ENCODE results near the gene SMARCD3. TPM values are rescaled to one million over a fixed set of nuclear protein-coding genes. Genes with fewer than 3 reads are reported as not detected.

Gene SMARCD3
- total RNA-seq, 1 donor from 2014 or later: 5.6 TPM

DNA sequence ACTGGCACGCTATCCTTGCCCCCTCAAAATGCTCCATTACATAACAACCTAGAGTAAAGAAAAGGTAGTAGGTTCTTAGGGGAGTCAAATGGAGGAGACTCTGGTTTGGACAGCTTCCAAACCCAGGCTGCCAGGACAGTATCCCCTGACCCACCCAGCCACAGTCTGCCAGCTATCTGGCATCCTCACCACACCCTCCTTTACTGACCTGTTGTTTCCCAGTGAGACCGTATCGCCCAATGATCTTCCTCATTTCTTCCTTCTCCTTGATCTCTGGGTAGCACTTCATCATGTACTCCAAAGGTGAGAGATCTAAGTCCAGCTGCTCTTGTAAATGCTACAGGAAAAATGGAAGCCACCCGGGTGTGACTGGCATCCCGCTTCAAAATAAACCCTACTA, 33.1 kb downstream of the SMARCD3 start:
- DNase-seq (ENCODE audit: extremely low read depth, low read depth, low spot score): no peak

DNA sequence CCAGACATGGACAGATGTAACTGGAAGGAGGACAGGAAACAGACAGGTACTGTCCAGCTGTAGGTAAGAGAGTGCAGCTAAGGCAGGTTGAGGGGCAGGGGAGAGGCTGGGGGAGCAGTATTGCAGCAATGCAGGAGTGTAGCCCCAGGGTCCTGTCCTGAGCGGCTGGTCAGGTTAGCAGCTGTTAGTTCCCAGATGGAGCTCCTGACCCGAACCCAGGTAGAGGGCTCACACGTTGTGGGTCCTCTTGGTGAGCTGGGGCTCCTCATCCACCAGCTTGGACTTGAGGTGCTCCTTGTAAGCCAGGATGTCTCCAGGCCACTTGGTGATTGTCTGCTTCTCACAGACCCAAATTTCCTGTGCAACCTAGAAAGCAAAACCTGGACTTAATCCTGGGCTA, 34.7 kb downstream of the SMARCD3 start:
- DNase-seq (ENCODE audit: extremely low read depth, low read depth, low spot score): no peak

DNA sequence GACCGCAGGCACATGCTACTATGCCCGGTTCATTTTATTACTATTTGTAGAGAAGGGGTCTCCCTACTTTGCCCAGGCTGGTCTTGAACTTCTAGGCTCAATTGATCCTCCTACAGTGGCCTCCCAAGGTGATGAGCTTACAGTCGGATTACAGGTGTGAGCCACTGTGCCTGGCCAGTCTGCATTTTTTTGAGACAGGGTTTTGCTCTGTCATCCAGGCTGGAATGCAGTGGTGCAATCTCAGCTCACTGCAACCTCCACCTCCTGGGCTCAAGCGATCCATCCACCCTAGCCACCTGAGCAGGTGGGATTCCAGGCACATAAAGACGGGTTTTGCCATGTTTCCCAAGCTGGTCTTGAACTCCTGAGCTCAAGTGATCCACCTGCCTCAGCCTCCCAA, 35.9 kb downstream of the SMARCD3 start:
- DNase-seq (ENCODE audit: extremely low read depth, low read depth, low spot score): no peak

DNA sequence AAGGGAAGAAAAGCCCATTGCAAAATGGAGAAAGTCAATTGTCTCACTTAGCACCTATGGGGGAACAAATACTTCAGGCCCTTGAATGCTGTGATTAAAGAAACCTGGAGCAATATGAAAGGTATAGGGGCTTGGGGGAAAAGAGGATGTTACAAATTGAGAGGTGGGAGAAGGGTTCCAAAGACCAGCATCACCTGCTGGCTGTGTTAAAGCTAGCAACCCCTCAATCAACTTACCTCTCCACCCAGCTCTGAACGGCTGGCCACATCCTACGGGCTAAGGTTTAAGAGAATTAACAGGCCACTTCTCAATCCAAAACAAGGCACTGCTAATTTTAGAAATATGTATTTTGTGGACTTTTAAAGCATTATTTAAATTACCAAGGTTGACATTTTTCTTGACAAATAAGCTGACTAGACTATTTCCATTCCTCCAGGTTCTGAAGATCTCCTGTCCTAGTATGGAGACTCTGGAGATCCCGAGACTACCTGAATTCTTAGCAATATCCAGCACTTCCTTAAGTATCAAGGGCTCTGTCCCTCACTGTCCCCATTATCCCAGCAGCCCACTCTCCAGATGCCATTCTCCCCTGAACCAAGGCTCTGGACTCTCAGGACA, 37.2 kb downstream of the SMARCD3 start:
- no peak for DNase-seq (ENCODE audit: extremely low read depth, low read depth, low spot score)

DNA sequence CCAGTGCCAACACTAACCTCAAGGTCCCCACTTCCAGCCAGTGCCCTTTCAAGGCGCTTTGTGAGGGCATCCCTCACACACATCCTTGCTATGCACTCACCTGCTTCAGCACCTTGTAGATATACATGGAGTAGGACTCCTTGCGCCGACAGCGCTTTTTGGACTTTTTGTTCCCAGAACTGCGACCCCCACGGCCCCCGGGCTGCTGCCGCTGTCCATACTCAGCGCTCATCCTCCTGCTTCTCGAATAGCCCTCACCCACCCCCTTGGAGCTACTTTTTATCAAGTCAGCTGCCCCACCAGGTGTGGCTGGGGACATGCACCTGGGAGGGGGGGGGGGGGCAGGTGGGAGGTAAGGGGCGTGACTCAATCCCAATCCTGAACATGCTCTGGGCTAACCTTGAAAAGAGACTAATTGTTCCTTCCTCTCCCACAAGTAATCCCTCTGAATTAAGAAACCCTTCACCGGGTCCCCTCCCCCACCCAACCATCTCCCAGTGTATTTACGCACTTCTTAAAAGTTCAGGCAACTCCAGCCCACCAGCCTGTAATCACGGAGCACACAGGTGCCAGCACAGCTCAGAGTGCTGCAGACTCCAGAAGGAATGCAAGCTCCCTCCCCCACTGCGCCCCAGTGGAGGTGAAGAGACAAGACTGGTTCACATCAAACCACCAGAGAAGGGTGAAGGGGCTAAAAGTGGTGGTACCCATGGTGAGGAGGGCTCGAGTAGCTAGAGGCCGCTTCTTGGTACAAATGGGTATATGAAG, 38.2 kb downstream of the SMARCD3 start, which contains the start of gene H2BK1:
Gene H2BK1 (minus strand): TSS at position 402 of the 768 bp plus-strand sequence. CDS start 170 bp downstream, at position 232.
- DNase-seq (ENCODE audit: extremely low read depth, low read depth, low spot score): no peak

DNA sequence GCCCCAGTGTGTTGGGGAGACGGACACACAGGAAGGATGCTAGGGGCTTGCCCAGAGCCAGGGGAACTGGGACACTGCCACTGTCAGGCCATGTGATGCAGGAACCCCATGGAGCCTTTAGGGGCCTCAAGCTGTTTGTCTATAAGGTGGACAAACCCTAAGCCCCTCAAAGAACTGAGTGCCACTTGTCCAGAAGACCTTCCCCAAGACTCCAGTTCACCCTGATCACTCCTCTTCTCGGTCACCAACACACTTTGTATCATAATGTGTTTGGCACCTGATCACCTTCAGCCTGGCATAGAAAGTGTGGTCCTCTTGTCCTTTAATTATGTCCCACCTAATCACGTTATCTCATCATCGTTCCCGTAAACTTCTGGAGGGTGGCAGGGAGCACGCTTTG, 38.9 kb downstream of the SMARCD3 start:
- no peak for DNase-seq (ENCODE audit: extremely low read depth, low read depth, low spot score)

DNA sequence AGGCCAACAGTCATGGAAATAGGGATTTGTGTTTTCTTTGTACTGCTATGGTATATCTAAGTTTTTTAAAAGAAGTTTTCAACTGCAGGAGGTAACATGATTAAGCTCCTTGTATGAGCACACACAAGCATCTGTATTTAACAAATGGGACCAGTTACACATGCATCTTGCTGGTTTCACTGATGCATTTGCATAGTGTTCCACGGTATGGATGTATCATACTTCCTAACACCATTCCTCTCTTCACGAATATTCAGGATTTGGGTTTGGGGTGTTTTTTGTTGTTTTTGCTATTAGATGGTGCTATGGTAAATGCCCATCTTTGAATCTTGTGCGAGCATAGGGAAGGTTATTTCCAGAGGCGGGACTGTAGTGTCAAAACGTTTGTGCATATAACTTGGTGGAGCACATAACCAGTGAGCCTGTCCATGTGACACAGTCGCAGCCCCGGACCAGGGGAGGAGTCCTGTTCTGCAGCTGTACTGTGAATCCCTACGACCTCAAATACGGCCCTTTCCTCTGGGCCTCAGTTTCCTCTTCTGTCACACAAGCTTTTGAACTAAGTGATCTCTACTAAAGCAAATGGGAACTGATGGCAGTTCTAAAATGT, 40.1 kb downstream of the SMARCD3 start:
- no peak for DNase-seq (ENCODE audit: extremely low read depth, low read depth, low spot score)

DNA sequence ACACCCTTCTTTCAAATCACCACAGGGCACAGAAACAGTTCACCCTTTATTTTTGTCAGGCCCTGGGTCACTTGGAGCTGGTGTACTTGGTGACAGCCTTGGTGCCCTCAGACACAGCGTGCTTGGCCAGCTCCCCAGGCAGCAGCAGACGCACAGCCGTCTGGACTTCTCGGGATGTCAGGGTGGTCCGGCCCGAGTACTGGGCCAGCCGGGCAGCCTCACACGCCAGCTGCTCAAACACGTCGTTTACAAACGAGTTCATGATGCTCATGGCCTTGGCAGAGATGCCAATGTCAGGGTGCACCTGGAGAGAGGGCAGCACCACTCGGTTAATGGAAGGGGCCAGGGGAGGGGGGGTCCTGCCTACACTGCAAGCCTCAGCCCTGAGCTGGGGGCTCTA, 40.7 kb downstream of the SMARCD3 start:
- DNase-seq (ENCODE audit: extremely low read depth, low read depth, low spot score): no peak

DNA sequence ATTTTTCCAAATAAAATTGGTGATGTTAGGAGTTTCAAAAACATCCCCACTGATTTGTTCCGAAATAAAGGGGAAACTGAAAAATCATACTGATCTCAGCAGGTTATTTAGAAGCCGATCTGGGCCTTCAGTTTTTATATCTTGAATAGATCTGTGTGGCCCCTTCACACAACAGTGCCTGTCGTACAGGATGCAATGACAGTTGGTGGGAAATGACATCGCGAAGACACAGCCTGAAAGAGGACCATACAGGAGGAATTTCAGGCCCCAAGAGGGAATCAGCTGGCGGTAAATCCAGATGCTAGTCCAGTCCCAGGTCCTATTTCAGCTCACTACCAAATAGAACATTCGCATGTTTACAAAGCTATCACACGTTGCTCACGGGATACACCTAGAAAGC, 41.2 kb downstream of the SMARCD3 start:
- no peak for DNase-seq (ENCODE audit: extremely low read depth, low read depth, low spot score)

DNA sequence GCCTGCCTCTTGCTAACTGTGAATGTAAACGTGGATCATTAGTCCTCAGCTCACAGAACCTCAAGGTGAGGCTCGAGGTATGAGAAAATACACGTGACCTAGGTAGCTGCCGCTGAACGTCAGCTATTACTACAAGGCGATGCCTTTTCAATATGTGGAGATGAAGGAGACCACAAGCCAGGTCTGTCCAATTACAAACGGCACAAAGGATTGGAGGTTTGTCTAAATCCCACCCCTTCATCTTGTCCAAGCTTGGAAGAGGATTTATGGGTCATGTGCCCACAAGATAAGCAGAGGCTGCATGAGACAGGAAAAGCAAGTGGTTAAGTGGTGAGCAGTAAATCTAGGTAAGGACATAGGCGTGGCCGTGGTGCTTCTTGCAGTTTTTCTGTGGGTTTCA, 41.6 kb downstream of the SMARCD3 start:
- no peak for DNase-seq (ENCODE audit: extremely low read depth, low read depth, low spot score)

DNA sequence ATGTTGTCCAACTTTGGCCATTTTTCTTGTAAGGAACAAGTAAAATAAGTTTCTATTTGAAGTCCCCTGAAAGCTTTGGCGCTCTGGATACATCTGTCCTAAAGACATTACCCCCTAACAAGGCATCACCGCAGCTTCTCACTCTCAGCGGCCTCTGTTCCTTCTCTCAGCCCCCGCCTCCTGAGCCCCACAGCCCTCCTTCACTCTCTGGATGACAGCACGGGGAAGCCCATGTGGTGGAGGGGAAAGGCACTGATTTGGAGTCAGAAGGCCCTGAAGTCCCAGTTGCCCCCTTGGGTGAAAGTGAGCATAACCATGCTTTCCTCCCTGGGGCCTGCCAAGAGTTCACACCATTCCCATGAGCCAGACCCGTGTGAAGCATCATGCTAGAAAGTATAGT, 42.8 kb downstream of the SMARCD3 start:
- no peak for DNase-seq (ENCODE audit: extremely low read depth, low read depth, low spot score)

DNA sequence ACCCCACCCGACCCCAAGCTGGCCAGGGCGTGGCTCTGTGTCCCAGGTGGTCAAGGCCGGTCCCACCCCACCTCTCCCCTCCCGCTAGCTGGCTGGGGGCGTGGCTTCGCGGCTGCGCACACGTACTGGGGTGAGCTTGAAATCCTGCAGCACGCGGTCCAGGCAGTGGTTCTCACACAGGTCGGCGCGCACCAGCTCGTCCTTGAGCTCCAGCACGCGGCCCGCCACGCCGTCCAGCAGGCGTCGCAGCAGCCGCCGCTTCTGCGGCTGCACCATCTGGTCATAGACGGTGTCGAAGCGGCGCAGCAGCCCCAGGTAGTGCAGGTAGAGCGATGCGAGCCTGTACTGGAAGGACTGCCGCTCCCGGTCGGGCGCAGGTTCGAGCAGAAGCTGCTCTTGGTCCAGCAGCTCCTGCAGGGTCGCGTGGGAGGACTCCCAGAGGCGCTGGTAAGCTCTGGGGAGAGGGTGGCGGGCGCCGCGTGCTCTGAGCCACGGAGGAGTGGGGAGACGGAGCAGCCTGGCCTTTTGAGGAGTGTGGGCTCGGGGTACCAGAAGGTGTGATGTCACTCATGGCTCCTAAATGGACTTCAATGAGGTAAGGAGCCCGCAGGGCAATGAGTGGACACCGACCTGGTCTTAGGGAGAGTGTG, 44.0 kb downstream of the SMARCD3 start:
- DNase-seq (ENCODE audit: extremely low read depth, low read depth, low spot score): no peak

DNA sequence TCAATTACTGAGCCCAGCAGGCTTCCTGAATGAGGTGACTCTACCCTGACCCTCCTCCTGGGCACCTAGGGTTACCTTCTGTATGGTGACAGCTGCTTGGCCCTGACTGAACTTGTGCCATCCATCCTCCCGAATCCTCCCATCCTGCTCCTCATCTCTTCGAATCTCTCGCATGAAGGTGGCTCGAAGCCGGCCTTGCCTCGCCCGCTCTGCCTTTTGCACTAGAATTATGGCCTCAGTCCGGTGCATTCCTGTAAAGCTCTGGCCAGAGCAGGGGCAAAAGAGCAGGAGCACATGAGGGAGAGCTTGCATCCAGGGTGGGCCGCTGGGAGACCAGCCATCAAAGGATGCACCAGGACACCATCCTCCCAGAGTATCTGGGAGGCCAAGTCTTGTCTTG, 45.7 kb downstream of the SMARCD3 start:
- DNase-seq (ENCODE audit: extremely low read depth, low read depth, low spot score): no peak

DNA sequence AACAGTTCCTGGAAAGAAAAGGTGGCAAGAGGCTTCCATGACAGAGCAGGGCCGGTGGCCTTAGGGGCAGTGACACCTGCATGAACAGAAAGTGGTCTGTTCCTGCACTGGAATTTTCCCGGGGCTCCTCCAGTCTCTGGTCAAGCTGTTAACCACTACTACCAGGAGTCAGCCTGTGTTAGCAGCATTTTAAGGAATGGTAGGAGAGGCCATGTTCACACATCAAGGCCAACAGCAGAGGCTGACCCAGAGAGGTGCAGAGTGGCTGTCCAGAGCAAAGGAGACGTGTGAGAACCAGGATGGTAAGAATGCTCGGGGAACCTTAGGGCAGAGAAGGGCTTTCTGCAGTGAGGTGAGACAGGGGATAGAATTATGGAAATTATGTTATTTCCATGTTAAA, 46.7 kb downstream of the SMARCD3 start:
- no peak for DNase-seq (ENCODE audit: extremely low read depth, low read depth, low spot score)

DNA sequence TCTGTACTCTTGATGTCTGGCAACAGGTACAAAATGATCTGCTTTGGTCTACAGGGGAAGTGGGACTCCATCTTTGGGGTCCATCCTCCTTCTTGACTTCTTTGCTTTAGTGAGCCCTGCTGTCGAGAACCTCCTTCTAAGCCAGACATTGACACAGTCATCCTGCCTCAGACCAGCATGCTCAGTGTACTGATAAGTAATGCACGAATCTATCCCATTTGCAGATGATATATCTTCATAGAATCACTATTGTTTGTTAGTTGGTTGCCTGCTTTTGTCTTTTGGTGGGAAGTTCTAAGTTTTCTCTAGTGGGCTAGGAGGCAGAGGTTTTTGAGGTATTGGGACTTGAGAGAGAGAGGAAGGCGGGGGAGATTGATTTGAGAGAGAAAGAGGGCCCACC, 47.1 kb downstream of the SMARCD3 start:
- no peak for DNase-seq (ENCODE audit: extremely low read depth, low read depth, low spot score)

DNA sequence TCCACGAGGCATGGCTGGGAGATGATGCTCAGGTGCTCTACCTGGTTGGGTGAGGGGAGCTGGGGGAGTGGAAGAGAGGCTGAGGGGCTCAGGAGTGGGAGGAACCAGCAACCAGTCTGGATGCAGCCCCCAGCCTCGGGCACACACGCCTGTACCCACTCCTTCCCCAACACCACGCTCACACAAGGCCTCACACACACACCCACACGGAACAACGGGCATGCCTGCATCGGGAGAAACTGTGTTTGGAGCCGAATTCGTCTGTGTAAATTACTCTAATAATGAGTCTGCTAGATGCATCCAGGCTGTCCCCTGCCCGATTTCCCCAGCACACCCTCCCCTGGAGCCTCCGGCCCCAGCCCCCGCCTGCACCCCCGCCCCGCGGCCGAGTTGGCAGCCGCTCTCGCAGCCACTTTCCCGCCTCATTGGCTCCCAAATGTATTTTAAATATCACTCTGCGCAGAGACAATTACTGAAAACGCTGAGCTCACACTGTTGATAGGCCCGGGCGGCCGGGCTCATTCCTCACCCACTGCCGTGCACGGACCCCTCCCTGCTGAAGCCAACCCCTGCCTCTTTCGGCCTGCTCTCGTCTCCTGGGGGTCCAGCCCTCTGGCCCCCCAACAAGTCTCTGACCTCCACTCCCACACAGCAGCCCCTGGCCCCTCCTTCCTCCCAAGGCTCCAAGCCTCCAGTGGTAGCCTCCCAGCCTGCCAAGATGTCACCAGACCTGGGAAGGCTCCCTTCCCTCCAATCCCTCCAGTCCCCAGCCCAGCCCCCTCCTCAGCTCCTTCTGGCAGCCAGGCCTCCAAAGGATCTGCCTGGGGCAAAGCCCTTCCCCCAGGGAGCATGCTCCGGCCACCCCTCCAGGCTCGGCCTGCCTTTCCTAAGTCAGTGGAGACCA, 49.3 kb downstream of the SMARCD3 start:
- no peak for DNase-seq (ENCODE audit: extremely low read depth, low read depth, low spot score)

DNA sequence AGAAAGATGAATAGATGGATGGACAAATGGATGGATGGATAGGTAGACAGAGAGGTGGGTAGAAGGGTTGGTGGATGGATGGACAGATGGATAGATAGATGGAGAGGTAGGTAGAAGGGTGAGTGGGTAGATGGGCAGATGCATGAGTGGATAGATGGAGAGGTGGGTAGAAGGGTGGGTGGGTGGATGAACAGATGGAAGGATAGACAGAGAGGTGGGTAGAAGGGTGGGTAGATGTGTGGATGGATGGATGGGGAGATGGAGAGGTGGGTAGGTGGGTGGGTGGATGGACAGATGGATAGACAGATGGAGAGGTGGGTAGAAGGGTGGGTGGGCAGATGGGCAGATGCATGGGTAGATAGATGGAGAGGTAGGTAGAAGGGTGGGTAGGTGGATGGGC, 50.6 kb downstream of the SMARCD3 start:
- no peak for DNase-seq (ENCODE audit: extremely low read depth, low read depth, low spot score)

DNA sequence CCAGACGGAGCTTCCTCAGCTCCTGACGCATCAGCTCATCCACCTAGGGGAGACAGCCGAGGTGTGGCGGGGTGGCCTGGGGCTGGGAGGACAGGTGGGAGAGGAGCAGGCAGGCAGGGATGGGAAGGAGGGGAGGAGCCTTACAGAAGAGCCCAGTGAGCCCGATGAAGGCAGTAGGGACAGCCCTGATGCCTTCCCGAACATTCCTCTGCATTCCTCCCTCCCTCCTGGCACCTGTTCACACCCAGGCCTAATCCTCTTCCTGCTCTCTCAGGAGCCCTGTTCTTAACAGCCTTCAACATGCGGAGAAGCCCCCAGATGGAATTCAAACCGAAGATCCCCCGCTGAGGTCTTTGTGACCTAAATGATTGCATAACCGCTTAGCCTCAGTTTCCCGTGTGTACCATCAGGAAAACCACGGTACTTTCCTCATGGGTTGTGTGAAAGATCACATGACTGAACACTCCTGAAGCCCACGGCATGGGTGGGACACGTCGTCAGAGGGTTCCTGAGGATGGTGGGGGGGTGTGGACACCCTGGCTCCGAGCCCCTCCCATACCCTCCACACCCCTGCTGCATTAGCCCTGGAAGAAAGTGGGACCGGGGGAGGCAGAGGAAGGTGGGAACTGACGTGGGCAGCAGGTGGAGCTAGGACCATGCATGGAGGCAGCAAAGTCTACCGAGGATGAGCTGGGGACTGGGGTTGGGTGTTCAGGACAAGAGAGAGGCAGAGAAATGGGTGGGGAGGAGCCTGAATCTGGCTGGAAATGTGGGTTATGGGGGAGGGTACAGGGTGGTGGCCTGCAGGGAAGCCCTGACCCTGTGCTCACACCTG, 52.7 kb downstream of the SMARCD3 start:
- DNase-seq (ENCODE audit: extremely low read depth, low read depth, low spot score): no peak

DNA sequence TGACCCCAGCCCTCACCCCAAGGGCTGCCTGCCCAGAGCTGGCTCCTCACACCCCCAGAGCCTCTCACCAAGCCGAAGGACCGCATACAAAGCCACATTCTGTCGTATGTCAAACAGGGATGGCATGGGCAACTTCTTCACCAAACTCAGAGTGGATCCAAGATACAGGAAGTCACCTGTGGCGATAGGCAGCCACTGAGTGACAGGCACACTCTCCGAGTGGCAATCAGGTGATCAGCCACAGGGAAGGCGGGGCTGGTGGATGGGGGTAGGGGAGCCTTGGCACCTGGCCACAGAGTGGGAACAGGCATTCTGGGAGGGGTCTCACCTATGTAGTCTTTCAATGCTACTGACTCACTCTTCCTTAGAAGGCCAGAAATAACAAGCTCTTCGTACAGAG, 54.3 kb downstream of the SMARCD3 start:
- no peak for DNase-seq (ENCODE audit: extremely low read depth, low read depth, low spot score)
